Liver (tissue), 10 donors: ENCODE results near the gene CRYL1. TPM values are rescaled to one million over a fixed set of nuclear protein-coding genes. Genes with fewer than 3 reads are reported as not detected.

Experiments used
- DNase-seq: peaks from one replicate; pipeline ENCODE4 v3.0.0-alpha.2; 2017; ENCODE audit warnings: low spot score
- H3K27ac ChIP-seq, 2 donors: one replicate each; pipeline ENCODE4 v1.7.0; 2013; ENCODE audit warnings: inconsistent platforms in 2 of 2, low read length in 2 of 2, control low read depth in 1 of 2, low read depth in 1 of 2, mild to moderate bottlenecking in 1 of 2
- H3K27me3 ChIP-seq, 4 donors: one replicate each; pipeline versions ENCODE4 v1.6.1 to v1.7.0; 2013; ENCODE audit warnings: low read length in 3 of 4, inconsistent platforms in 1 of 4, mild to moderate bottlenecking in 1 of 4, moderate library complexity in 1 of 4; ENCODE audit not compliant: control insufficient read depth in 4 of 4, insufficient read depth in 4 of 4
- H3K36me3 ChIP-seq, 4 donors: one replicate each; pipeline versions ENCODE4 v1.6.1 to v1.7.0; 2013; ENCODE audit warnings: low read length in 3 of 4, mild to moderate bottlenecking in 3 of 4, low read depth in 1 of 4, moderate library complexity in 1 of 4; ENCODE audit not compliant: control insufficient read depth in 4 of 4, insufficient read depth in 3 of 4
- H3K4me1 ChIP-seq, 4 donors: one replicate each; pipeline versions ENCODE4 v1.6.1 to v1.7.0; 2013; ENCODE audit warnings: low read length in 3 of 4, mild to moderate bottlenecking in 3 of 4, moderate library complexity in 1 of 4; ENCODE audit not compliant: control insufficient read depth in 4 of 4, insufficient read depth in 4 of 4
- H3K4me3 ChIP-seq, 3 donors: one replicate each; pipeline versions ENCODE4 v1.6.1 to v1.7.0; 2013; ENCODE audit warnings: low read length in 3 of 3, control low read depth in 1 of 3, low read depth in 1 of 3, mild to moderate bottlenecking in 1 of 3
- H3K9ac ChIP-seq, 2 donors: one replicate each; pipeline ENCODE4 v1.7.0; 2013; ENCODE audit warnings: low read length in 2 of 2, mild to moderate bottlenecking in 2 of 2, moderate library complexity in 2 of 2, control low read depth in 1 of 2, low read depth in 1 of 2
- H3K9me3 ChIP-seq, 4 donors: one replicate each; pipeline versions ENCODE4 v1.6.1 to v1.7.0; 2013; ENCODE audit warnings: low read length in 3 of 4; ENCODE audit not compliant: control insufficient read depth in 4 of 4
- RAD21 ChIP-seq, 2 donors: IDR thresholded peaks; 2 replicates each; pipeline ENCODE4 v1.6.1; 2016; ENCODE audit warnings: antibody characterized with exemption in 2 of 2, mild to moderate bottlenecking in 2 of 2
- ZBTB33 ChIP-seq: IDR thresholded peaks from 2 replicates; pipeline ENCODE4 v1.6.1; 2016; ENCODE audit warnings: antibody characterized with exemption
- WGBS: extraction: QIAGEN DNeasy Blood & Tissue Kit; methylation state at CpG from one replicate; pipeline ENCODE4 v1.1.7; 2013; 5-methylcytosine and 5-hydroxymethylcytosine counted together
- polyA plus RNA-seq, 2 donors: library from polyadenylated mRNA; stranded (reverse) in 1 of 2; unstranded in 1 of 2; fragments of 200-250 nt in 1 of 2; fragments of >200 nt in 1 of 2; fragmentation: Nextera tagmentation in 1 of 2; extraction: Ambion mirVana in 1 of 2; gene quantifications; one replicate each; pipeline versions ENCODE4 v1.2.1 to v1.2.3, GENCODE V29; 2013 to 2015
- small RNA-seq: library from RNA; depleted of rRNA; stranded (forward); fragments of <200 nt; gene quantifications from one replicate; pipeline ENCODE3, GENCODE V24; 2014
- total RNA-seq, 2 donors: library from RNA; depleted of rRNA; stranded (reverse); fragments of >200 nt; gene quantifications; one replicate each; pipeline ENCODE4 v1.2.3, GENCODE V29; 2014
- TF ChIP-seq, protein P1 (sequence below): IDR thresholded peaks from 2 replicates; pipeline ENCODE4 v1.6.1; 2016; ENCODE audit warnings: antibody characterized with exemption
- donor health status: healthy.
- donor health status: healthy.
- donor health status: healthy.
- donor health status: healthy.
- donor health status: healthy.

The CRYL1 gene
- total and polyA plus RNA-seq, 4 donors: 87.8 to 179 (median 168) TPM

DNA sequence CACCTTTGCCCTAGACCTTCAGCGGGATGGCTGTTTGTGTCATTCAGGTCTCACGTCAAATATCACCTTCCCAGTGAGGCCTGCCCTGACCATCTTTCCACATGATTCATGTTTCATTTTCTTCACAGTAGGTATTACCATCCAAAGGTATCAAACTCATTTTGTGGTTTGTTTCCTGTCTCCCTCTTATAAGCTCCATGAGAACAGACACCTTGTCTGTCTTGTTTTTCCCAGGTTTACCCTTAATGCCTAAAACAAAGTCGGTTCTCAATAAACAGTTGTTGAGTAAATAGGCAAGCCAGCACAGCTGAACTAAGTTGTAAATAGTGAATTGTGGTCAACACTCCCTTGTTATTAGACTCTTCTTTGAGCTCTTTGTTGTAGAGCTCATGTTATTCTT, 170.9 kb downstream of the CRYL1 start:
- no peak for DNase-seq
- WGBS: 83% methylated on average over 3 of the region's 3 CpGs
- H3K4me1 ChIP-seq: peaks cover 0 to under 1% (median 0%) of the 10 kb centered on the region in 4 donors

GRCh38 chr13:20353973-20354372, 171.7 kb downstream of the CRYL1 start:
- Histone ChIP-seq H3K27me3 (no peaks in the 10 kb centered on the region), H3K36me3 (no peaks in the 10 kb centered on the region), H3K9ac (no peak overlapping the region), H3K27ac (no peak overlapping the region), H3K4me1 (no peaks in the 10 kb centered on the region), H3K4me3 (no peak overlapping the region), H3K9me3 (no peaks in the 10 kb centered on the region)
- no peak for DNase-seq
- no peak for TF ChIP-seq ZBTB33
- WGBS: 96% methylated on average over 2 of the region's 2 CpGs

More for the DNA sequence above, 170.9 kb downstream of the CRYL1 start:
- no peak for TF ChIP-seq RAD21 (IDR thresholded peaks at IDR 0.05)
- TF ChIP-seq, protein P1, sequence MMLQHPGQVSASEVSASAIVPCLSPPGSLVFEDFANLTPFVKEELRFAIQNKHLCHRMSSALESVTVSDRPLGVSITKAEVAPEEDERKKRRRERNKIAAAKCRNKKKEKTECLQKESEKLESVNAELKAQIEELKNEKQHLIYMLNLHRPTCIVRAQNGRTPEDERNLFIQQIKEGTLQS: no peak
- no peaks in the 10 kb centered on the region for H3K36me3 ChIP-seq
- no peak overlapping the region for H3K9ac ChIP-seq
- no peaks in the 10 kb centered on the region for H3K27me3 ChIP-seq
- H3K4me3 ChIP-seq: no peak overlapping the region
- H3K27ac ChIP-seq: no peak overlapping the region
- no peaks in the 10 kb centered on the region for H3K9me3 ChIP-seq

Small RNA genes lying within 50 kb of the gene (small RNA-seq; reads per million reads assigned to genes)
- not detected for gene MIR4499

Other genes with a start within 250 kb of the CRYL1 start
- gene IFT88, start 41.3 kb upstream of the CRYL1 start, total RNA-seq: 10 to 100 TPM in 1 of 2 donors, 1 to 10 TPM in 1; 7.1 to 18.7 TPM
- 10 to 100 TPM in 1 of 2 donors, 1 to 10 TPM in 1; 7.5 to 13.5 TPM for gene IFT88, start 41.3 kb upstream of the CRYL1 start, polyA plus RNA-seq
- gene IL17D, start 177.8 kb upstream of the CRYL1 start, total RNA-seq: under 1 TPM; 0.08 to 0.19 TPM
- gene IL17D, start 177.8 kb upstream of the CRYL1 start, polyA plus RNA-seq: under 1 TPM; 0.05 to 0.19 TPM
- gene EEF1AKMT1, start 248.1 kb upstream of the CRYL1 start, total RNA-seq: 1 to 10 TPM; 4.7 to 5.0 TPM
- 10 to 100 TPM in 1 of 2 donors, 1 to 10 TPM in 1; 4.2 to 11.2 TPM for gene EEF1AKMT1, start 248.1 kb upstream of the CRYL1 start, polyA plus RNA-seq